ENCODE data around the gene IQSEC2.

The IQSEC2 gene

DNA sequence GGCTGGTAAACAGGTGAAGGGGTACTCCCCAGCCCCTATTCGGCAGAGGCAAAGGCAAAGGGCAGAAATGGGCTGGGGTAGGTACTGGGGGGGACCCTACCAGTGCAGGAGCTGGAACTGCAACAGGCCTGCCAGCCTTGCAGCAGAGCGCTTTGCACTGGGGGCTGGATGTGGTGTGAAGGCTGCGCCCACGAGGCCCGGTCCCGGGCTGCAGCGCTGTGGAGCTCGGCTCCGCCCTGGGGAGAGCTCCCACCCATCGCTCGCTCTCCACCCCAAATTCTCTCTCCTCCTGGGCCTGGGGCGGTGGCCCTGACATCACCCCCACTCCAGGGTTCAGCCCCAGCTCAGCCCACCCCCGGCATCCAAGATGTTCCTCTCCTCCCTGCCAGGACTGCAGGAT is 24.2 kb downstream of the IQSEC2 start:
- Histone ChIP-seq H3K27me3 (no peaks in the 10 kb centered on the region), H3K4me1 (no peaks in the 10 kb centered on the region), H3K4me3 (no peak overlapping the region), H3K27ac (no peak overlapping the region), H3K9me3 (no peaks in the 10 kb centered on the region), H3K36me3 (peaks cover 0 to 6% (median 5%) of the 10 kb centered on the region in 3 donors)
- TF ChIP-seq, protein P1, sequence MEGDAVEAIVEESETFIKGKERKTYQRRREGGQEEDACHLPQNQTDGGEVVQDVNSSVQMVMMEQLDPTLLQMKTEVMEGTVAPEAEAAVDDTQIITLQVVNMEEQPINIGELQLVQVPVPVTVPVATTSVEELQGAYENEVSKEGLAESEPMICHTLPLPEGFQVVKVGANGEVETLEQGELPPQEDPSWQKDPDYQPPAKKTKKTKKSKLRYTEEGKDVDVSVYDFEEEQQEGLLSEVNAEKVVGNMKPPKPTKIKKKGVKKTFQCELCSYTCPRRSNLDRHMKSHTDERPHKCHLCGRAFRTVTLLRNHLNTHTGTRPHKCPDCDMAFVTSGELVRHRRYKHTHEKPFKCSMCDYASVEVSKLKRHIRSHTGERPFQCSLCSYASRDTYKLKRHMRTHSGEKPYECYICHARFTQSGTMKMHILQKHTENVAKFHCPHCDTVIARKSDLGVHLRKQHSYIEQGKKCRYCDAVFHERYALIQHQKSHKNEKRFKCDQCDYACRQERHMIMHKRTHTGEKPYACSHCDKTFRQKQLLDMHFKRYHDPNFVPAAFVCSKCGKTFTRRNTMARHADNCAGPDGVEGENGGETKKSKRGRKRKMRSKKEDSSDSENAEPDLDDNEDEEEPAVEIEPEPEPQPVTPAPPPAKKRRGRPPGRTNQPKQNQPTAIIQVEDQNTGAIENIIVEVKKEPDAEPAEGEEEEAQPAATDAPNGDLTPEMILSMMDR (IDR thresholded peaks at IDR 0.05), result no peak
- intact Hi-C loops (cut with DNase I; ENCODE audit: low total_unique reads), result no loop called here
- DNase-seq, result no peak

DNA sequence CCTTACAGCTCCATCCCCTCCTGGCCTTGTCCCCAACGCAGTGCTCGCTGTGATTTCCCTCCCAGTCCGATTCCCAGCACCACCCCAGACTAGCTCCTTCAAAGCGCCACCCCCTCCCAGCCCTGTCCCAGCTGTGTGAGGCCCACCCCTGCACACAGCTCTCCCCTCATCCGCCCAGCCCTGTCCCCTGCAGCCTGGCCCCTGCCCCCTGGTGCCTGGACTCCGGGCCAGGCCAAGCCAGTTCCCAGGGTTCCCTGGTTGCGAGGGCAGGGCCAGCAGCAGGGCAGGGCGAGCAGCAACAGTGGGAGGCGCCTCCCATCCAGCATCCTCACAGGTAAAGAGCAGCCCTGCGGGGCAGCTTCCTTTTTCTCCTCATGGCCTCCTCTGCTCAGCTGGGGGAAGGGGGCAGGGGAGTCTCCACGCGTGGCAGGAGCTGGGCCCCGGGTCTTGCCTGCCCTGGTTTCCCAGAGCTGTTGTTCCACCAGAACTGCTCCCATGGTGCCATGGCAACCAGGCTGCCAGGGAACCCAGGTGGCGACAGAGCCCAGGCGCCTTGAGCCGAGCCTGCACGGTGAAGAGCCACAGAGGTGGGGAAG is 24.8 kb downstream of the IQSEC2 start:
- TF ChIP-seq, protein P1 (IDR thresholded peaks at IDR 0.05), result no peak
- no peaks in the 10 kb centered on the region for H3K9me3 ChIP-seq
- no peaks in the 10 kb centered on the region for H3K4me1 ChIP-seq
- no peak overlapping the region for H3K27ac ChIP-seq
- no peak for DNase-seq
- H3K27me3 ChIP-seq, result no peaks in the 10 kb centered on the region
- intact Hi-C loops (cut with DNase I; ENCODE audit: low total_unique reads), result no loop called here
- H3K4me3 ChIP-seq, result no peak overlapping the region
- peaks cover 0 to 6% (median 6%) of the 10 kb centered on the region in 3 donors for H3K36me3 ChIP-seq

DNA sequence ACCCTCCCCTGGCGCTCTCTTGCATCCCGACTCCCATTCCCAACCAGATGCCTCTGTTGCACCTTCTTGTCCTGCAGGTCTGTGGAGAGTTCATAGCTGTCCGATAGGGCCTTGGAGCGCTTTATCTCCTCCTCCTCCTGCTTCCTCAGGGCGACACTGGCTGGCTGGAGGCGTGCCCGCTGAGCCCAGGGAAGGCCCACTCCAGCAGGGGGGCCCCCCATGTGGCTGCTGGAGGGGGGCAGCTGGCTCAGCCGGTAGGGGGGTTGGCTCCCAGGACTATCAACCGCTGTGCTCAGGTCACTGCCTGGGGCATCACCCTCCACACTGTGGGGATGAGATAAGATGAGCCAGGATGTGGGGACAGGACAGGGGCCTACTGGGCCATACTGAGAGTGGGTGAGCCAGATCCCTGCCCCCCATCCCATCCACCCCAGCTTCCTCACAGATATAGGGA is 25.6 kb downstream of the IQSEC2 start:
- TF ChIP-seq, protein P1 (IDR thresholded peaks at IDR 0.05), result no peak
- DNase-seq, result no peak
- Histone ChIP-seq H3K4me1 (no peaks in the 10 kb centered on the region), H3K36me3 (peaks cover 0 to 14% (median 6%) of the 10 kb centered on the region in 3 donors), H3K9me3 (no peaks in the 10 kb centered on the region), H3K27ac (no peak overlapping the region), H3K27me3 (no peaks in the 10 kb centered on the region), H3K4me3 (no peak overlapping the region)
- intact Hi-C loops (cut with DNase I; ENCODE audit: low total_unique reads), result no loop called here

DNA sequence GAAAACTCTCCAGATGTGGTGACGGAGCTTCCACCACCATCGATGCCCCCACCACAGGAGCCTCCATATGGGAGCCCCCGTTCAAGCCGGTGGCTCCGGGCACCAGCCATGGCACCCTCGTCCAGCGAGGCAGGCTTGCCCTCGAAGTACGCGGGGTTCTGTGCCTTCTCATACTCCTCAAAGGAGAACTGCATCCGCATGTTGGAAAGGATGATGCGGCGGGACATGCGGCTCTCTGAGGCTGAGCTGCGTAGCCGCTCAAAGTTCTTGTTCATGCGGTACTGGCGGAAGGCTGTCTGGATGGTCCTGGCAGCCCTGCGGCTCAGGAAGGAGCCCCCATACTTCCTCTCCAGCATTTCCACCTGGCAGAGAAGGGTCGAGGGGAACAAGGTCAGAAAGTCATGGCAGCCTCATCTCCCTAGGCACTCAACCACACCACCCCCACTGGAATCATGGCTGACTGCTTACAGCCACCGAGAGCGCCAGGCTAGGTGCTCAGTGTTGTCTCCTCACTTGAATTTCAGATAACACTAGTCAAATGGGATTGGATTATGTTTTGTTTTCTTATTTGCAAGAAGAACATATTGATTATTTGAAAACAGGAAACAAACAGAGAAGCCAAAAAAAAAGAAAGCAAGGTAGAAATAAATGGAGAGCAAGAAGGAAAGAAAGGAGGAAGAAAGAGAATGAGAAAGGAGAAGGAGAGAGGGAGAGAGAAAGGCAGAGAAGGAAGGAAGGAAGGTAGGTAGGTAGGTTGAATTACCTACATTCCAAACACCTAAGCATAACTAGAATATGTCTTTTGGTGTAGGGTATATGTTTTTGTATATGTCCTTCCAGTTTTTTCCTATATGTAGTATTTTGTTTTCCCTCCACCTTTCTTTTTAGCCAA is 26.6 kb downstream of the IQSEC2 start:
- Histone ChIP-seq H3K27ac (no peak overlapping the region), H3K4me3 (no peak overlapping the region), H3K4me1 (no peaks in the 10 kb centered on the region), H3K9me3 (no peaks in the 10 kb centered on the region), H3K36me3 (peaks cover 0 to 22% (median 10%) of the 10 kb centered on the region in 3 donors), H3K27me3 (no peaks in the 10 kb centered on the region)
- no peak for DNase-seq
- intact Hi-C loops (cut with DNase I; ENCODE audit: low total_unique reads), result no loop called here
- TF ChIP-seq, protein P1 (IDR thresholded peaks at IDR 0.05), result no peak

DNA sequence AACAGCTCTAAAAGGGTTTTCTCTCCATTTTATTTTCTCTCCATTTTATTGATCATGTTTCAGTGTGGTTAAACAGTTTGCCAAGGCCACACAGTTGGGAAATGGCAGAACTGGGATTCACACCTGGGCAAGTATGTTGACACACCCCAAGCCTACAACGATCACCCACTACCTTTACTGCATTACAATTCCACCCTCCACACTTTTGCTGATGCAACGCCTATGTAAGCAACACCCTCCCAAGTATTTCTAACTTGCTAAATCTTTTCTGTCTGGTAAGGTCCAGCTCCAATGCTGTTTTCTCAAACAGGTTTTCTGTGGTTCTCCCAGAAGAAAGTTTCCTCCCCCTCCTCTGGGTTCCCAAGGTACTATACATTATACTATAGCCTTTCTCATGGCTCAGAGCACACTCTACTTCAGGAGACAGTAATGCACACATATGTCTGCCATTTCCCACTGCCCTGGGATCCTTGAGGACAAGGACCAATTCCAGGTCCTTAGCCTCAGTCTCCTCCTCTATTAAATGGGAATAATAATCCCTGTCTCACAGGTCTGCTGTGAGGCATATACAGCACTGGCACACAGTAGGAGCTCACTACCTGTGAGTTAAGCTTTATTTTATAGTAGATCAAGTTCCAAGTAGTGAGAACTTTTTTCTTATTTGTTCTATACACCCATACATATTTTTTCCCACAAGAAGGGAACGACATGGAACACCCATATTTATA is 27.9 kb downstream of the IQSEC2 start:
- no peaks in the 10 kb centered on the region for H3K9me3 ChIP-seq
- intact Hi-C loops (cut with DNase I; ENCODE audit: low total_unique reads), result no loop called here
- no peak overlapping the region for H3K4me3 ChIP-seq
- TF ChIP-seq, protein P1 (IDR thresholded peaks at IDR 0.05), result no peak
- DNase-seq, result no peak
- H3K4me1 ChIP-seq, result no peaks in the 10 kb centered on the region
- no peak overlapping the region for H3K27ac ChIP-seq
- peaks cover 0 to 31% (median 10%) of the 10 kb centered on the region in 3 donors for H3K36me3 ChIP-seq
- no peaks in the 10 kb centered on the region for H3K27me3 ChIP-seq

Data from tibial artery (tissue), 4 donors.